GM20000 (cell line): ENCODE results near the gene TBCCD1.
"Not testable (repeated sequence)": the region's sequence is repeated elsewhere in the genome, so short reads cannot be mapped to it uniquely, and the experiment has no call there.

Experiments used
- DNase-seq: peaks from one replicate; pipeline ENCODE4 v3.0.0; 2012; ENCODE audit warnings: low spot score
- CTCF ChIP-seq: IDR thresholded peaks from 2 replicates; pipeline ENCODE4 v1.5.1; 2012; ENCODE audit warnings: mild to moderate bottlenecking, control low read depth; ENCODE audit errors: extremely low read depth, missing control alignments

The TBCCD1 gene

GRCh38 chr3:186592682-186593081, 25.5 kb upstream of the TBCCD1 start:
- DNase-seq = no peak
- TF ChIP-seq CTCF = no peak

GRCh38 chr3:186590580-186591295, 23.6 kb upstream of the TBCCD1 start:
- TF ChIP-seq CTCF = no peak
- no peak for DNase-seq

- DNase-seq = no peak
- TF ChIP-seq CTCF = no peak
These were observed 22.9 kb upstream of the TBCCD1 start for GRCh38 chr3:186589856-186590579.

GRCh38 chr3:186589121-186589520, 22.0 kb upstream of the TBCCD1 start:
- TF ChIP-seq CTCF = peak; percentile 9
- DNase-seq = no peak

GRCh38 chr3:186588632-186589031, 21.5 kb upstream of the TBCCD1 start:
- no peak for TF ChIP-seq CTCF
- DNase-seq = no peak

GRCh38 chr3:186587183-186587582, 20.0 kb upstream of the TBCCD1 start:
- no peak for DNase-seq
- TF ChIP-seq CTCF = no peak

- not testable (repeated sequence) for DNase-seq
These were observed 19.1 kb upstream of the TBCCD1 start for GRCh38 chr3:186586245-186586644.
